Measurements from ENCODE around the gene NXT1. TPM values are rescaled to one million over a fixed set of nuclear protein-coding genes. Genes with fewer than 3 reads are reported as not detected.
"Not testable (repeated sequence)": the region's sequence is repeated elsewhere in the genome, so short reads cannot be mapped to it uniquely, and the experiment has no call there.

NXT1 gene
- total RNA-seq, 1 donor from 2014 or later, result 71.6 TPM

GRCh38 chr20:23304616-23305015 lies 46.0 kb upstream of the NXT1 start:
- no peak for DNase-seq (ENCODE audit: low read depth)
- TF ChIP-seq CTCF (IDR thresholded peaks at IDR 0.05; ENCODE audit: insufficient read depth, low read length, poor library complexity, severe bottlenecking), result no peak
- H3K36me3 ChIP-seq (ENCODE audit: control insufficient read depth, insufficient read depth, low read length), result no peaks in the 10 kb centered on the region
- H3K4me3 ChIP-seq (ENCODE audit: low read depth, low read length), result no peak overlapping the region
- H3K27me3 ChIP-seq (ENCODE audit: control insufficient read depth, insufficient read depth, low read length), result peaks cover 2% of the 10 kb centered on the region

GRCh38 chr20:23305098-23305497 lies 45.5 kb upstream of the NXT1 start:
- Histone ChIP-seq H3K27me3 (ENCODE audit: control insufficient read depth, insufficient read depth, low read length) (peaks cover 2% of the 10 kb centered on the region), H3K4me3 (ENCODE audit: low read depth, low read length) (no peak overlapping the region), H3K36me3 (ENCODE audit: control insufficient read depth, insufficient read depth, low read length) (no peaks in the 10 kb centered on the region)
- no peak for TF ChIP-seq CTCF (IDR thresholded peaks at IDR 0.05; ENCODE audit: insufficient read depth, low read length, poor library complexity, severe bottlenecking)
- DNase-seq (ENCODE audit: low read depth), result no peak

- not testable (repeated sequence) for H3K4me3 ChIP-seq (ENCODE audit: low read depth, low read length); DNase-seq (ENCODE audit: low read depth); H3K27me3 ChIP-seq (ENCODE audit: control insufficient read depth, insufficient read depth, low read length); H3K36me3 ChIP-seq (ENCODE audit: control insufficient read depth, insufficient read depth, low read length)
These were observed 43.2 kb upstream of the NXT1 start for GRCh38 chr20:23307393-23307792.

GRCh38 chr20:23308024-23308423 lies 42.6 kb upstream of the NXT1 start:
- no peak overlapping the region for H3K4me3 ChIP-seq (ENCODE audit: low read depth, low read length)
- no peaks in the 10 kb centered on the region for H3K36me3 ChIP-seq (ENCODE audit: control insufficient read depth, insufficient read depth, low read length)
- H3K27me3 ChIP-seq (ENCODE audit: control insufficient read depth, insufficient read depth, low read length), result peaks cover 2% of the 10 kb centered on the region
- no peak for DNase-seq (ENCODE audit: low read depth)
- TF ChIP-seq CTCF (IDR thresholded peaks at IDR 0.05; ENCODE audit: insufficient read depth, low read length, poor library complexity, severe bottlenecking), result no peak

GRCh38 chr20:23308908-23309307 lies 41.7 kb upstream of the NXT1 start:
- no peak for TF ChIP-seq CTCF (IDR thresholded peaks at IDR 0.05; ENCODE audit: insufficient read depth, low read length, poor library complexity, severe bottlenecking)
- Histone ChIP-seq H3K4me3 (ENCODE audit: low read depth, low read length) (no peak overlapping the region), H3K27me3 (ENCODE audit: control insufficient read depth, insufficient read depth, low read length) (peaks cover 2% of the 10 kb centered on the region), H3K36me3 (ENCODE audit: control insufficient read depth, insufficient read depth, low read length) (no peaks in the 10 kb centered on the region)
- DNase-seq (ENCODE audit: low read depth), result no peak

GRCh38 chr20:23309781-23310180 lies 40.8 kb upstream of the NXT1 start:
- DNase-seq (ENCODE audit: low read depth), result no peak
- Histone ChIP-seq H3K27me3 (ENCODE audit: control insufficient read depth, insufficient read depth, low read length) (peaks cover 2% of the 10 kb centered on the region), H3K4me3 (ENCODE audit: low read depth, low read length) (no peak overlapping the region), H3K36me3 (ENCODE audit: control insufficient read depth, insufficient read depth, low read length) (no peaks in the 10 kb centered on the region)
- TF ChIP-seq CTCF (IDR thresholded peaks at IDR 0.05; ENCODE audit: insufficient read depth, low read length, poor library complexity, severe bottlenecking), result no peak

All from kidney epithelial cell (primary cell).